Heart right ventricle (tissue), 16 donors: Measurements from ENCODE around the gene SSR1. TPM values are rescaled to one million over a fixed set of nuclear protein-coding genes. Genes with fewer than 3 reads are reported as not detected.

Experiments
- ATAC-seq, 8 donors: fragments of 200-7000 bp; cut with Tn5 transposase; one replicate each; pipeline ENCODE4 v1.9.1; 2020; ENCODE audit warnings: mild to moderate bottlenecking in 8 of 8, moderate library complexity in 8 of 8, moderate number of reproducible peaks in 1 of 8
- DNase-seq, 2 donors: peaks; one replicate each; pipeline ENCODE4 v3.0.0-alpha.2; 2020
- H3K27ac ChIP-seq, 10 donors: fragments of 200-600 bp; sonication (generic) in 2 of 10; one replicate each; pipeline versions ENCODE4 v1.5.0 to v1.8.0; 2020 to 2022; ENCODE audit warnings: mild to moderate bottlenecking in 3 of 10
- H3K27me3 ChIP-seq, 7 donors: fragments of 200-600 bp; one replicate each; pipeline ENCODE4 v1.8.0; 2021 to 2022; ENCODE audit warnings: mild to moderate bottlenecking in 2 of 7
- H3K36me3 ChIP-seq, 9 donors: fragments of 200-600 bp; sonication (generic) in 1 of 9; one replicate each; pipeline versions ENCODE4 v1.5.0 to v1.8.0; 2020 to 2022; ENCODE audit warnings: mild to moderate bottlenecking in 2 of 9
- H3K4me1 ChIP-seq, 9 donors: fragments of 200-600 bp; sonication (generic) in 1 of 9; one replicate each; pipeline versions ENCODE4 v1.5.0 to v1.8.0; 2020 to 2022; ENCODE audit warnings: mild to moderate bottlenecking in 4 of 9
- H3K4me3 ChIP-seq, 10 donors: fragments of 200-600 bp; sonication (generic) in 2 of 10; one replicate each; pipeline versions ENCODE4 v1.5.0 to v1.8.0; 2020 to 2022; ENCODE audit warnings: mild to moderate bottlenecking in 7 of 10, moderate library complexity in 2 of 10
- H3K9me3 ChIP-seq, 11 donors: fragments of 200-600 bp in 10 of 11; sonication (generic) in 2 of 11; one replicate each; pipeline versions ENCODE4 v1.5.0 to v1.8.0; 2013 to 2022; ENCODE audit warnings: mild to moderate bottlenecking in 2 of 11, control low read depth in 1 of 11, moderate library complexity in 1 of 11
- WGBS, 2 donors: extraction: QIAGEN DNeasy Blood & Tissue Kit; methylation state at CpG; one replicate each; pipeline ENCODE4 v1.1.7; 2013; ENCODE audit warnings: inconsistent platforms in 1 of 2; 5-methylcytosine and 5-hydroxymethylcytosine counted together
- intact Hi-C, 10 donors: fragments of 100-400 bp; cut with DNase I; formaldehyde crosslinking; loops; one replicate each; pipeline versions ENCODE4 v1.11.1 to v1.14.2; 2022
- polyA plus RNA-seq, 2 donors: library from polyadenylated mRNA; stranded (reverse); fragments of 200-250 nt; gene quantifications; one replicate each; pipeline ENCODE4 v1.2.3, GENCODE V29; 2013
- total RNA-seq, 10 donors: library from RNA; stranded (reverse); fragmentation: NEBNext Ultra II Directional in 3 of 10; extraction: Animal tissue kit (Norgen Biotek cat#: 25700) in 3 of 10; gene quantifications; one replicate each; pipeline versions ENCODE4 v1.2.1 to v1.2.4, GENCODE V29; 2021 to 2023
- TF ChIP-seq, protein P1 (sequence below), 9 donors: fragments of 200-600 bp; sonication (generic) in 2 of 9; IDR thresholded peaks; one replicate each; pipeline versions ENCODE4 v1.5.0 to v1.8.0; 2021 to 2022; ENCODE audit warnings: antibody characterized with exemption in 9 of 9, mild to moderate bottlenecking in 5 of 9, moderate library complexity in 1 of 9
- donor health status: Arrhythmogenic right ventricular cardiomyopathy.
- donor health status: ischemic (EF 13 %, LVEDD 7.1; RV severe dilation, severe dysfunction).
- donor health status: healthy with polysubstance abuse.
- donor health status: DM: no; HTN: yes; CAD: no.
- donor health status: DM: no; HTN: no; CAD: no.
- donor health status: ischemic (EF 25% LVEDD 6.9; RV normal size, moderate dysfunction).
- donor health status: ischemic (EF 25% LVEDD 5.7; RV mildly dilated, moderate dysfunction).
- donor health status: healthy.
- donor health status: DM: yes; HTN: yes; CAD: no.
- donor health status: Ischemic cardiomyopathy.
- donor health status: ischemic (EF 35%, LVEDD 5.7; RV mildly dilated, moderate dysfunction).
- donor health status: nonischemic (EF 11% LVEDD 7.7; RV severe dilation, severe dysfunction).
- donor health status: DM: yes; HTN: yes; CAD: no.
- donor health status: PGD.
- donor health status: ischemic (EF 29% LVEDD 5.4; RV normal size, mild dysfunction).
- donor health status: nonischemic (EF 23%, LVEDD 6.1; RV moderate dilation, normal function).

The SSR1 gene
- total and polyA plus RNA-seq, 12 donors = 8.3 to 80.5 (median 60.8) TPM

DNA sequence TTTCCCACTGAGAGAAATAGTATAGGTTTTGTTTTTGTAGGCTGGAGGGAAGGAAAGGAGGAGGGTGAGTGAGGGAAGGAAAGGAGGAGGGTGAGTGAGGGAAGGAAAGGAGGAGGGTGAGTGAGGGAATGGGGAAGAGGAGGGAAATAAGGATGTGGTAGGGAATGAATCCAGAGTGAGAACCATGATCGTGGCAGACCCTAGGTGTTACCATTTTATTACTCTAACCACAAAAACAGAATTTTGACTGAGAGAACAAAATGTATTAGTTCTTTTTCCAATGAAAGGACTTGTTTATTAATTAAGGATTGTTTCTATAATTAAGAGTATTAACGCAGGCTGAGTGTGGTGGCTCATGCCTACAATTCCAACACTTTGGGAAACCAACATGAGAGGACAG, 16.4 kb downstream of the SSR1 start:
- Histone ChIP-seq H3K4me3 (no peak overlapping the region), H3K4me1 (peaks cover 0 to 11% (median 0%) of the 10 kb centered on the region in 9 donors), H3K27me3 (no peaks in the 10 kb centered on the region), H3K9me3 (no peaks in the 10 kb centered on the region), H3K27ac (no peak overlapping the region), H3K36me3 (peaks cover 0 to 100% (median 56%) of the 10 kb centered on the region in 9 donors)
- WGBS, 2 donors = 81 to 84% methylated on average over 2 of the region's 2 CpGs
- TF ChIP-seq, protein P1, sequence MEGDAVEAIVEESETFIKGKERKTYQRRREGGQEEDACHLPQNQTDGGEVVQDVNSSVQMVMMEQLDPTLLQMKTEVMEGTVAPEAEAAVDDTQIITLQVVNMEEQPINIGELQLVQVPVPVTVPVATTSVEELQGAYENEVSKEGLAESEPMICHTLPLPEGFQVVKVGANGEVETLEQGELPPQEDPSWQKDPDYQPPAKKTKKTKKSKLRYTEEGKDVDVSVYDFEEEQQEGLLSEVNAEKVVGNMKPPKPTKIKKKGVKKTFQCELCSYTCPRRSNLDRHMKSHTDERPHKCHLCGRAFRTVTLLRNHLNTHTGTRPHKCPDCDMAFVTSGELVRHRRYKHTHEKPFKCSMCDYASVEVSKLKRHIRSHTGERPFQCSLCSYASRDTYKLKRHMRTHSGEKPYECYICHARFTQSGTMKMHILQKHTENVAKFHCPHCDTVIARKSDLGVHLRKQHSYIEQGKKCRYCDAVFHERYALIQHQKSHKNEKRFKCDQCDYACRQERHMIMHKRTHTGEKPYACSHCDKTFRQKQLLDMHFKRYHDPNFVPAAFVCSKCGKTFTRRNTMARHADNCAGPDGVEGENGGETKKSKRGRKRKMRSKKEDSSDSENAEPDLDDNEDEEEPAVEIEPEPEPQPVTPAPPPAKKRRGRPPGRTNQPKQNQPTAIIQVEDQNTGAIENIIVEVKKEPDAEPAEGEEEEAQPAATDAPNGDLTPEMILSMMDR (IDR thresholded peaks at IDR 0.05) = no peak
- ATAC-seq (no peak), DNase-seq (no peak)
- intact Hi-C loops = loop anchor here in 2 of 10 donors (5.0 to 10.0 kb wide), 2 partner anchors 108 to 306 kb away; no protein-coding TSS in a partner anchor

DNA sequence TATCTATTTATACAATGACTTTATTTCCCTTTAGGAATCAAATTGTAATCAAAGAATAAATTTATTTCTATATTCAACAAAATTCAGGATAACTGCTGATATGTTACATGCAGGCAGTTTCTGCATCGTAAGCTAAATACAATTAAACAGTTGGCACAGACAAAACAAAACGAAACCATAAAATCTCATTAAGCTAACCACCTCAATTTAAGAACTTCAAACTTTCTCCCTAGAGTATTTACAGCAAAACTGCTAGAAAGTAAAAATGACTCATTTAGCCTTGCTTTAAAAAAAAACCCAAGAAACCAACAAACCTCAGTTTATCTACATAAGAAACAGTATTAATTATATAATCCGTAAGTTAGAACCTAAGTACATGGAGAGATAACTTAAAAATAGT, 17.1 kb downstream of the SSR1 start:
- peaks cover 0 to 11% (median 0%) of the 10 kb centered on the region in 9 donors for H3K4me1 ChIP-seq
- no peaks in the 10 kb centered on the region for H3K9me3 ChIP-seq
- intact Hi-C loops = loop anchor here in 2 of 10 donors (5.0 to 10.0 kb wide), 2 partner anchors 109 to 306 kb away; no protein-coding TSS in a partner anchor
- 96 to 97% methylated on average over 3 of the region's 3 CpGs for WGBS, 2 donors
- ATAC-seq (no peak), DNase-seq (no peak)
- TF ChIP-seq, protein P1 (IDR thresholded peaks at IDR 0.05) = no peak
- no peaks in the 10 kb centered on the region for H3K27me3 ChIP-seq
- no peak overlapping the region for H3K4me3 ChIP-seq
- H3K36me3 ChIP-seq = peaks cover 0 to 100% (median 54%) of the 10 kb centered on the region in 9 donors
- H3K27ac ChIP-seq = no peak overlapping the region

DNA sequence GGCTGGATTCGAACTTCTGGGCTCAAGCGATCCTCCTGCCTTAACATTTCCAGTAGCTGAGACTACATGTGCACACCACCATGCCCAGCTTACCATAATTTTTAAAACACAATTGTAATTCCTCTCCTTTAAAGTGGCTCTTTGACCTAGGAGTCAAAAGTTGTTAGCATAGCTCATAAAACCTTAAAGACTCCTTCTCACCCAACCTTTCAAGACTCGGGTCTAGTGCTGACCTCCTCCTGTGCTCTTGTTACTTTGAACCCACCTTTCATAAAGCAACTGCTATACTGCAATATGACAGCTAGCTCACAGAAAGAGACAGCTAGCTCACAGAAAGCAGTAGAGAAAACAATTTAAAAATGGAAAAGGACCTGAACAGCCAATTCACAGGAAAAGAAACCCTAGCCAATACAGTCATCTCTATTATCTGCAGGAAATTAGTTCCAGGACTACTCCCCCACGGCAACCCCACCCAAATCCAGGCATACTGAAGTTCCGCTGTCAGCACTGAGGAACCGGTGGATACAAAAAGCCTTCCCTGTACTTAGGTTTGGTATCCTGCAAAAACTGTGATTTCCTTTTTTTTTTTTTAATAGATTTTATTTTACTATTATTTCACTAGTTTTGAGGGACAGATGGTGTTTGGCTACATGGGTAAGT, 20.3 kb downstream of the SSR1 start:
- DNase-seq (no peak), ATAC-seq (peak in 4 of 8 donors; percentile 48 to 91 (median 64))
- intact Hi-C loops = loop anchor here in 1 of 10 donors (10.0 kb wide), 1 partner anchor 112 kb away; no protein-coding TSS in a partner anchor
- no peaks in the 10 kb centered on the region for H3K9me3 ChIP-seq
- WGBS, 2 donors = 71 to 73% methylated on average over 6 of the region's 6 CpGs
- H3K36me3 ChIP-seq = peaks cover 0 to 100% (median 47%) of the 10 kb centered on the region in 9 donors
- no peaks in the 10 kb centered on the region for H3K27me3 ChIP-seq
- TF ChIP-seq, protein P1 (IDR thresholded peaks at IDR 0.05) = no peak
- peak overlapping the region in 6 of 10 donors; percentile 28 to 53 (median 42) for H3K27ac ChIP-seq
- H3K4me1 ChIP-seq = peaks cover 0 to 11% (median 0%) of the 10 kb centered on the region in 9 donors
- no peak overlapping the region for H3K4me3 ChIP-seq

DNA sequence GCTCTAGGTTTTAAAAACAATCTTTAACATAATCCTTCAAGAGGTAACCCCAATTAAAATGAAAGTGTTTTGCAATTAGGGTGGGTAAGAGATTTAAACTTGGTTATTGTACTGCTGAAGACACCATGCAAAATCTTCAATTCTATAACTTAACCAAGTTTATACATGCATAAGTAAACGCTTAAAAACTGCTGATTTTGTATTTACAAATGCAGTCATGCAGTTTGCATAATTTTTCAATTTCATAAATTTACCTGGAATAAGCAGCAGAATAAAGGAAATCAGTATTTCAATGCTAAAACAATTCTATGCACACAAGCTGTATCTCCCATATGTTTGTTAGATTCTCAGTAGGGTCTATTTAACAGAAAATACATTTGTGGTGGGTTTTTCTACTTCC, 22.9 kb downstream of the SSR1 start:
- Histone ChIP-seq H3K36me3 (peaks cover 0 to 100% (median 35%) of the 10 kb centered on the region in 9 donors), H3K4me3 (no peak overlapping the region), H3K4me1 (peaks cover 0 to 11% (median 0%) of the 10 kb centered on the region in 9 donors), H3K27me3 (no peaks in the 10 kb centered on the region), H3K27ac (no peak overlapping the region), H3K9me3 (no peaks in the 10 kb centered on the region)
- intact Hi-C loops = loop anchor here in 1 of 10 donors (10.0 kb wide), 1 partner anchor 115 kb away; no protein-coding TSS in a partner anchor
- TF ChIP-seq, protein P1 (IDR thresholded peaks at IDR 0.05) = no peak
- DNase-seq (no peak), ATAC-seq (no peak)
- WGBS, 2 donors = 90 to 98% methylated on average over 1 of the region's 1 CpG
